MM.1S (cell line): ENCODE results near the gene TMX1.

ENCODE experiments used
- DNase-seq: peaks from one replicate; pipeline ENCODE4 v3.0.0-alpha.2; 2015
- H2AFZ ChIP-seq: fragments of 300-600 bp; sonication (generic); 2 replicates; pipeline ENCODE4 v1.6.0; 2016; ENCODE audit warnings: antibody characterized with exemption, low read length
- H3F3A ChIP-seq: fragments of 300-600 bp; sonication (generic); 2 replicates; pipeline ENCODE4 v1.6.1; 2016; ENCODE audit warnings: mild to moderate bottlenecking, antibody characterized with exemption, low read length, moderate library complexity, mixed read lengths; ENCODE audit not compliant: insufficient read depth
- H3K27ac ChIP-seq: fragments of 300-600 bp; sonication (generic); 2 replicates; pipeline ENCODE4 v1.5.1; 2016; ENCODE audit warnings: mild to moderate bottlenecking, low read length
- H3K27me3 ChIP-seq: fragments of 300-600 bp; sonication (generic); replicated peaks from 2 replicates; pipeline ENCODE4 v1.6.0; 2016; ENCODE audit warnings: low read length; ENCODE audit not compliant: insufficient read depth
- H3K36me3 ChIP-seq: fragments of 300-600 bp; sonication (generic); replicated peaks from 2 replicates; pipeline ENCODE4 v1.6.1; 2016; ENCODE audit warnings: mild to moderate bottlenecking, low read length, mixed read lengths; ENCODE audit not compliant: insufficient read depth
- H3K4me1 ChIP-seq: fragments of 300-600 bp; sonication (generic); 2 replicates; pipeline ENCODE4 v1.6.1; 2016; ENCODE audit warnings: low read length, mixed read lengths
- H3K4me2 ChIP-seq: fragments of 300-600 bp; sonication (generic); 2 replicates; pipeline ENCODE4 v1.6.0; 2016; ENCODE audit warnings: low read depth, low read length
- H3K4me3 ChIP-seq: fragments of 300-600 bp; sonication (generic); 2 replicates; pipeline ENCODE4 v1.5.1; 2016; ENCODE audit warnings: low read length, mixed read lengths
- H3K79me2 ChIP-seq: fragments of 300-600 bp; sonication (generic); 2 replicates; pipeline ENCODE4 v1.6.1; 2016; ENCODE audit warnings: mixed run types, low read length, mixed read lengths
- H3K9ac ChIP-seq: fragments of 300-600 bp; sonication (generic); 2 replicates; pipeline ENCODE4 v1.6.1; 2016; ENCODE audit warnings: low read length, mixed read lengths
- H3K9me2 ChIP-seq: fragments of 300-600 bp; sonication (generic); replicated peaks from 2 replicates; pipeline ENCODE4 v1.6.1; 2016; ENCODE audit warnings: mild to moderate bottlenecking, low read length, mixed read lengths; ENCODE audit not compliant: insufficient read depth
- H3K9me3 ChIP-seq: fragments of 300-600 bp; sonication (generic); replicated peaks from 2 replicates; pipeline ENCODE4 v1.6.1; 2016; ENCODE audit warnings: mild to moderate bottlenecking, low read length, mixed read lengths; ENCODE audit not compliant: insufficient read depth
- H4K20me1 ChIP-seq: fragments of 300-600 bp; sonication (generic); 2 replicates; pipeline ENCODE4 v1.6.1; 2016; ENCODE audit warnings: mild to moderate bottlenecking, low read length, moderate library complexity, mixed read lengths; ENCODE audit not compliant: insufficient read depth
- EZH2 ChIP-seq: fragments of 300-600 bp; sonication (generic); optimal IDR thresholded peaks from 2 replicates; pipeline ENCODE3; 2017; ENCODE audit warnings: low read depth, mild to moderate bottlenecking, antibody characterized with exemption, low read length, mixed read lengths
- EZH2phosphoT487 ChIP-seq: fragments of 300-600 bp; sonication (generic); IDR thresholded peaks from 2 replicates; pipeline ENCODE4 v1.6.1; 2018; ENCODE audit warnings: antibody characterized with exemption, low read length
- TF ChIP-seq, protein P1 (sequence below): fragments of 300-600 bp; sonication (generic); IDR thresholded peaks from 2 replicates; pipeline ENCODE4 v1.5.1; 2016; ENCODE audit warnings: antibody characterized with exemption, low read length, mixed read lengths

TMX1 gene

DNA sequence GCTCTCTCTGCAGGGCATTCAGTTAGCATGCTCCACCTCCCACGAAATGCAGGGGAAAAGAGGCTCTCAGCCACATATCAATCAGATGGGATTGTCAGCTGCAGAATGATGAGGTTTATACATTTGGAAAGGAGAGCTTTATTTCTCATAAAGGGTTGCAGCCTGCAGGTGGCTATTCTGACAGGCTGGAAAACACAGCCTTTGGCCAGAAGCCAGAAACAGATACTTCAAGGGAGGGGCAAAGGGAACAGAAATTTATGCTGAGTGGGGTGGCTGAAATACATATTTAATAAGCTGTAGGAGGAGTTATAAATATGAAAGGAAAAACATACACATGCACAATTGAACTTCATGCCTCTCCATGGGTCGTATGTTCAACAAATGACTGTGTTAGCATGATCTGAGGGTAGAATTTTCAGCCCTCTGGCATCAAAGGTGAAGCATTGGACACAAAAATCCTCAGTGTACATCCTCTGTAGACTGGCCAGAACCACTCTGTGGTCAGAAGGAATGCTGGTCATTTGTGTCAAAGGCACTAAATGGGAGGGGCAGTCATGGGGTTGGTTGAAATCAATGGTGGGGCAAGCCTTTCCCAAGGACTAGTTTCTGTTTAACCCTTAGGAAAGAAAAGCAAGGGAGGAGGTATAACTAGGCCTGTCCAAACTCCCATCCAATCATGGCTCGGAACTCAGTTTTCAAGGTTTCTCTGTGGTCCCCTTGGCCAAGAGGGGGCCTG, 62.4 kb downstream of the TMX1 start:
- Histone ChIP-seq H3K36me3 (no peaks in the 10 kb centered on the region), H3K9me2 (no peaks in the 10 kb centered on the region), H4K20me1 (no peaks in the 10 kb centered on the region), H3K27me3 (no peaks in the 10 kb centered on the region), H3K4me2 (no peak overlapping the region), H3K27ac (no peak overlapping the region), H3K9ac (no peak overlapping the region), H3K9me3 (no peaks in the 10 kb centered on the region), H3K79me2 (no peaks in the 10 kb centered on the region), H3K4me3 (no peak overlapping the region), H2AFZ (no peak overlapping the region), H3F3A (no peaks in the 10 kb centered on the region; the same call in 1 of the 2 replicates), H3K4me1 (peaks cover 14% of the 10 kb centered on the region)
- TF ChIP-seq, protein P1, sequence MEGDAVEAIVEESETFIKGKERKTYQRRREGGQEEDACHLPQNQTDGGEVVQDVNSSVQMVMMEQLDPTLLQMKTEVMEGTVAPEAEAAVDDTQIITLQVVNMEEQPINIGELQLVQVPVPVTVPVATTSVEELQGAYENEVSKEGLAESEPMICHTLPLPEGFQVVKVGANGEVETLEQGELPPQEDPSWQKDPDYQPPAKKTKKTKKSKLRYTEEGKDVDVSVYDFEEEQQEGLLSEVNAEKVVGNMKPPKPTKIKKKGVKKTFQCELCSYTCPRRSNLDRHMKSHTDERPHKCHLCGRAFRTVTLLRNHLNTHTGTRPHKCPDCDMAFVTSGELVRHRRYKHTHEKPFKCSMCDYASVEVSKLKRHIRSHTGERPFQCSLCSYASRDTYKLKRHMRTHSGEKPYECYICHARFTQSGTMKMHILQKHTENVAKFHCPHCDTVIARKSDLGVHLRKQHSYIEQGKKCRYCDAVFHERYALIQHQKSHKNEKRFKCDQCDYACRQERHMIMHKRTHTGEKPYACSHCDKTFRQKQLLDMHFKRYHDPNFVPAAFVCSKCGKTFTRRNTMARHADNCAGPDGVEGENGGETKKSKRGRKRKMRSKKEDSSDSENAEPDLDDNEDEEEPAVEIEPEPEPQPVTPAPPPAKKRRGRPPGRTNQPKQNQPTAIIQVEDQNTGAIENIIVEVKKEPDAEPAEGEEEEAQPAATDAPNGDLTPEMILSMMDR, result no peak
- TF ChIP-seq EZH2phosphoT487, result no peak
- no peak for TF ChIP-seq EZH2
- DNase-seq, result peak; percentile 31

DNA sequence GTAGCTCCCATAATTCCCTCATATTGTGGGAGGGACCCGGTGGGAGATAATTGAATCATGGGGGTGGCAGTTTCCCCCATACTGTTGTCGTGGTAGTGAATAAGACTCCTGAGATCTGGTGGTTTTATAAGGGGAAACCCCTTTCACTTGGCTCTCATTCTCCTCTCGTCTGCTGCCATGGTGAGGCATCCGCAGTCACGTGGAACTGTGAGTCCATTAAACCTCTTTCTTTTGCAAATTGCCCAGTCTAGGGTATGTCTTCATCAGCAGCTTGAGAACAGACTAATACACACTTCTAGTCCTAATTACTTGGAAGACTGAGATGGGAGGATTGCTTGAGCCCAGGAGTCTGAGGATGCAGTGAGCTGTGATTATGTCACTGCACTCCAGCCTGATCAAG, 64.4 kb downstream of the TMX1 start:
- Histone ChIP-seq H3K36me3 (no peaks in the 10 kb centered on the region), H2AFZ (no peak overlapping the region), H3K79me2 (no peaks in the 10 kb centered on the region), H3K4me2 (no peak overlapping the region), H3K9me2 (no peaks in the 10 kb centered on the region), H4K20me1 (no peaks in the 10 kb centered on the region), H3K9ac (no peak overlapping the region), H3K27me3 (no peaks in the 10 kb centered on the region), H3K4me3 (no peak overlapping the region), H3K9me3 (no peaks in the 10 kb centered on the region), H3K27ac (no peak overlapping the region), H3F3A (no peaks in the 10 kb centered on the region), H3K4me1 (peaks cover 5% of the 10 kb centered on the region)
- DNase-seq, result no peak
- no peak for TF ChIP-seq EZH2phosphoT487
- TF ChIP-seq, protein P1, result no peak
- TF ChIP-seq EZH2, result no peak

DNA sequence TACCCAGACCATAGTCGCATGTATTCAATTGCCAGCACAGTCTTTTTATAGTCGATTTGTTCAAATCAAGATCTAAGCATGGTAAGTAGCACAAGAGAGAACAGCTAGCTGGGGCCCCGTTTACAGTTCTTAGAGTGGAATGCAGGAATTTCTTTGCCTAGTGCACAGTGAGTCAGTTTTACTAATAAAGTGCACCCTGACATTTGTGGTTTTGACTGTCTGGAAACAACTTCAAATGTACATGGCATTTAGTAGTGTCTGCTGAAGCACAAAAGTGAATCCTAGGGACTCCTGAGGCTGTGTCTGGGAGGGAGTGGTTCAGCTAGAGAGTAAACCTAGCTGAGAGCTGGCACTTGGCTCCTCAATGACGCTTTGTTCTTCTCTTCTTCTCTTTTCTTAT, 64.9 kb downstream of the TMX1 start:
- no peak for DNase-seq
- Histone ChIP-seq H3F3A (no peaks in the 10 kb centered on the region), H3K9me3 (no peaks in the 10 kb centered on the region), H3K27ac (no peak overlapping the region), H3K4me1 (peaks cover 4% of the 10 kb centered on the region; the same call in 1 of the 2 replicates), H3K27me3 (no peaks in the 10 kb centered on the region), H2AFZ (no peak overlapping the region), H3K4me2 (no peak overlapping the region), H4K20me1 (no peaks in the 10 kb centered on the region), H3K36me3 (no peaks in the 10 kb centered on the region), H3K79me2 (no peaks in the 10 kb centered on the region), H3K9me2 (no peaks in the 10 kb centered on the region), H3K4me3 (no peak overlapping the region), H3K9ac (no peak overlapping the region)
- TF ChIP-seq EZH2phosphoT487 (no peak), EZH2 (no peak)
- TF ChIP-seq, protein P1, result no peak
